GM19328 (cell line): Measurements from ENCODE around the gene MTPN.

Experiments
- ATAC-seq: cut with Tn5 transposase; IDR thresholded peaks from one replicate; pipeline ENCODE4 v1.9.1; 2021; ENCODE audit warnings: mild to moderate bottlenecking, moderate library complexity; ENCODE audit not compliant: unreplicated experiment

MTPN gene

GRCh38 chr7:135889823-135890222 lies 87.3 kb downstream of the MTPN start:
- ATAC-seq = no peak

DNA sequence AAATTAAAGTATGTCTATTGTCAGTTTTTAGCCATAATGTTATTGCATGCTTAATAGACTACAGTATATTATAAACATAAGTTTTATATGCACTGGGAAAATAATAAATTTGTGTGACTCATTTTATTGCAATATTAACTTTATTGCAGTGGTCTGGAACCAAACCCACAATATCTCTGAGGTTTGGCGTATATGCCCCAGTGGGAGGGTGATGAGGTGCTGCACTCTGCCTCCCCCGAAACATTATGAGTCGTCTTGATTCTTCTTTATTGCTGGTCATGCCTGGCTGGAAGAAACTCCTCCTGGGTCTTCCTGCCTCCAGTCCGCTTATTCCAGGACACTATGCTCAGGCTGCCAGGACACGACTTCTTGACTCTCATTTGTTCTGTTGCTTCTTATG lies 88.4 kb downstream of the MTPN start:
- ATAC-seq = no peak

DNA sequence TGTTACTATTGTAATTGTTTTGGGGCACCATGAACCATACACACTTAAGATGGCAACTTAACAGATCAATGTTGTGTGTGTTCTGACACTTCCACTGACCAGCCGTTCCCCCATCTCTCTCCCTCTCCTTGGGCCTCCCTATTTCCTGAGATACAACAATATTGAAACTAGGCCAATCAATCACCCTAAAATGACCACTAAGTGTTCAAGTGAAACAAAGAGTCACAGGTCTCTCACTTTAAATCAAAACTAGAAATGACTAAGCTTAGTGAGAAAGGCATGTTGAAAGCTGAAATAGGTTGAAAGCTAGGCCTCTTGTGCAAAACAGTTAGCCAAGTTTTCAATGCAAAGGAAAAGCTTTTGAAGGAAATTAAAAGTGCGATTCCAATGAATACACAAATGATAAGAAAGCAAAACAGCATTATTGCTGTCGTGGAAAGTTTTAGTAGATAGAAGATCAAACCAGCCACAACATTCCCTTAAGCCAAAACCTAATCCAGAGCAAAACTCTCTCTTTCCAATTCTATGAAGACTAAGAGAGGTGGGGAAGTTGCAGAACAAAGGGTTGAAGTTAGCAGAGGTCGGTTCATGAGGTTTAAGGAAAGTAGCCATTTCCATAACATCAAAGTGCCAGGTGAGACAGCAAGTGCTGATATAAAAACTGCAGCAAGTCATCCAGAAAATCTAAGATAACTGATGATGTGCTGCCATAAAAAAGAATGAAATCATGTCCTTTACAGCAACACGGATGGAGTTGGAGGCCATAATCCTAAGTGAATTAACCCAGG lies 90.6 kb downstream of the MTPN start:
- ATAC-seq = no peak

GRCh38 chr7:135884495-135885232 lies 92.5 kb downstream of the MTPN start:
- ATAC-seq = no peak

DNA sequence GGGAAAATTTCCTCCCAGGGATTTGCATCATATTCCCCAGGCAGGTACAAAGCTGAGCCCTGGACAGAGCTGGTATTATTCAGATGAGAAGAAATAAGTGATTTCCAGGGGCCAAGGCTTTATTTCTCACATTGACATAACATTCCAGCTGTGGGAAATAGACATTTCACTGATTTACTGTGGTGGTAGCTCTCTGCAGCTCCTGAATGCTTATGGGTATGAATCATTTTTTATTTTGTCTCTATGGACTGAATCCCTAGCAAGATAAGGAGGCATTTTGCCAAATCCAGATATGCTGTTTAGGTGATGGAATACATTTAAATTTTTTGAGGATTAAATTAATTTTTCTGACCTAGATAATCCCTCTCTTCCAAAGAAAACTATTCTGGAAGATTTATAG lies 97.9 kb downstream of the MTPN start:
- ATAC-seq = no peak

GRCh38 chr7:135878284-135878683 lies 98.9 kb downstream of the MTPN start:
- ATAC-seq = no peak

DNA sequence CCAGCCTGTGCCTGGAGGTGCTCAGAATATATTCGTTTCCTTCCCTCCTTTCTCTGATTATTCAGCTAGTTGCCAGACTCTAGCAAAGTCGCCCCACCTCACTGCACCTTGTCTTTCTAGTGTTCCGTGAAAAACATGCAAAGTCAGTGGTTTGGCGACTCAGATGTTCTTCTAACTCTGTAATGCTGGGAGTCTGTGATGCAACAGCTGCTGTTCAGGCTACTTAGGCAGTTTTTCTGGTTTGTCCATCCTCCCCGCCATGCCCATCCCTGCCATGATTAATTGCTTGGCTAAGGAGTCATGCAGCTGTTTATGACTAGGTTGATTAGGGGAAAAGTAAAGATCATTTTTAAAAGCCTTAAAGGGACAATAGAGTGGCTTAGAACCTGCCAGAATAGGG lies 99.4 kb downstream of the MTPN start:
- peak; percentile 87 for ATAC-seq
